ENCODE measurements around the gene APOA5. TPM values are rescaled to one million over a fixed set of nuclear protein-coding genes. Genes with fewer than 3 reads are reported as not detected.
A peak's percentile ranks its signal among the peaks of the same experiment; 100 is the strongest.
"Not testable (repeated sequence)": the region's sequence is repeated elsewhere in the genome, so short reads cannot be mapped to it uniquely, and the experiment has no call there.

Gene APOA5
- total RNA-seq, 3 donors from 2014 or later = not detected

- Histone ChIP-seq H3K36me3 (ENCODE audit: low read depth) (no peaks in the 10 kb centered on the region), H3K4me3 (no peak overlapping the region)
- intact Hi-C loops (cut with DNase I, micrococcal nuclease) = no loop called here
These were observed 44.9 kb upstream of the APOA5 start for GRCh38 chr11:116836632-116836991.

GRCh38 chr11:116835791-116836631, 44.3 kb upstream of the APOA5 start:
- DNase-seq = peak; percentile 86 to 88 (median 88)
- peak; percentile 91 for ATAC-seq
- intact Hi-C loops (cut with DNase I, micrococcal nuclease) = no loop called here
- TF ChIP-seq, protein P1, sequence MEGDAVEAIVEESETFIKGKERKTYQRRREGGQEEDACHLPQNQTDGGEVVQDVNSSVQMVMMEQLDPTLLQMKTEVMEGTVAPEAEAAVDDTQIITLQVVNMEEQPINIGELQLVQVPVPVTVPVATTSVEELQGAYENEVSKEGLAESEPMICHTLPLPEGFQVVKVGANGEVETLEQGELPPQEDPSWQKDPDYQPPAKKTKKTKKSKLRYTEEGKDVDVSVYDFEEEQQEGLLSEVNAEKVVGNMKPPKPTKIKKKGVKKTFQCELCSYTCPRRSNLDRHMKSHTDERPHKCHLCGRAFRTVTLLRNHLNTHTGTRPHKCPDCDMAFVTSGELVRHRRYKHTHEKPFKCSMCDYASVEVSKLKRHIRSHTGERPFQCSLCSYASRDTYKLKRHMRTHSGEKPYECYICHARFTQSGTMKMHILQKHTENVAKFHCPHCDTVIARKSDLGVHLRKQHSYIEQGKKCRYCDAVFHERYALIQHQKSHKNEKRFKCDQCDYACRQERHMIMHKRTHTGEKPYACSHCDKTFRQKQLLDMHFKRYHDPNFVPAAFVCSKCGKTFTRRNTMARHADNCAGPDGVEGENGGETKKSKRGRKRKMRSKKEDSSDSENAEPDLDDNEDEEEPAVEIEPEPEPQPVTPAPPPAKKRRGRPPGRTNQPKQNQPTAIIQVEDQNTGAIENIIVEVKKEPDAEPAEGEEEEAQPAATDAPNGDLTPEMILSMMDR (IDR thresholded peaks at IDR 0.05) = peak; percentile 62
- Histone ChIP-seq H3K4me3 (no peak overlapping the region), H3K9me3 (no peaks in the 10 kb centered on the region), H3K36me3 (ENCODE audit: low read depth) (no peaks in the 10 kb centered on the region), H3K4me1 (ENCODE audit: low read depth) (peaks cover 6% of the 10 kb centered on the region)

More at GRCh38 chr11:116836632-116836991, 44.9 kb upstream of the APOA5 start:
- Histone ChIP-seq H3K4me1 (ENCODE audit: low read depth) (peaks cover 6% of the 10 kb centered on the region), H3K9me3 (no peaks in the 10 kb centered on the region)
- DNase-seq (no peak), ATAC-seq (no peak)
- TF ChIP-seq, protein P1 (IDR thresholded peaks at IDR 0.05) = no peak

- ATAC-seq = peak; percentile 2
- TF ChIP-seq, protein P1 (IDR thresholded peaks at IDR 0.05) = no peak
- no peak for DNase-seq
- Histone ChIP-seq H3K4me3 (no peak overlapping the region), H3K36me3 (ENCODE audit: low read depth) (no peaks in the 10 kb centered on the region), H3K4me1 (ENCODE audit: low read depth) (peaks cover 6% of the 10 kb centered on the region), H3K9me3 (no peaks in the 10 kb centered on the region)
- intact Hi-C loops (cut with DNase I, micrococcal nuclease) = no loop called here
These were observed 43.5 kb upstream of the APOA5 start for GRCh38 chr11:116835042-116835772.

DNA sequence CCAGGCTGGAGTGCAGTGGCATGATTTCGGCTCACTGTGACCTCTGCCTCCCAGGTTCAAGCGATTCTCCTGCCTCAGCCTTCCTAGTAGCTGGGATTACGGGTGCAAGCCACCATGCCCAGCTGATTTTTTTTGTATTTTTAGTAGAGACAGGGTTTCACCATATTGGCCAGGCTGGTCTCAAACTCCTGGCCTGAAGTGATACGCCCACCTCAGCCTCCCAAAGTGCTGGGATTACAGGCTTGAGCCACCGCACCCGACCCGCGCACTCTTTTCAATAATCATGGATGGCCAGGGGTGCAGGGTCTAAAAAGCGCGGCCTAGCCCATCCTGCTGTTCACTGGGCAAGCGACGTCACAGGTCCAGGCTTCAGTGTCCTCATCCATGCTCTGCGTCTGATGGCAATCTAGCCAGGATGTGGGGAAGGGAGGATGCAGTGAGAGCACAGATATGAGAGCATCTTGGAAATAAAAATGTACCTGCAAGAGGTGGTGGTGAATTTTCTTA, 42.9 kb upstream of the APOA5 start:
- ATAC-seq; H3K36me3 ChIP-seq (ENCODE audit: low read depth); H3K4me1 ChIP-seq (ENCODE audit: low read depth); H3K4me3 ChIP-seq; DNase-seq; H3K9me3 ChIP-seq; intact Hi-C loops (cut with DNase I, micrococcal nuclease): not testable (repeated sequence)

DNA sequence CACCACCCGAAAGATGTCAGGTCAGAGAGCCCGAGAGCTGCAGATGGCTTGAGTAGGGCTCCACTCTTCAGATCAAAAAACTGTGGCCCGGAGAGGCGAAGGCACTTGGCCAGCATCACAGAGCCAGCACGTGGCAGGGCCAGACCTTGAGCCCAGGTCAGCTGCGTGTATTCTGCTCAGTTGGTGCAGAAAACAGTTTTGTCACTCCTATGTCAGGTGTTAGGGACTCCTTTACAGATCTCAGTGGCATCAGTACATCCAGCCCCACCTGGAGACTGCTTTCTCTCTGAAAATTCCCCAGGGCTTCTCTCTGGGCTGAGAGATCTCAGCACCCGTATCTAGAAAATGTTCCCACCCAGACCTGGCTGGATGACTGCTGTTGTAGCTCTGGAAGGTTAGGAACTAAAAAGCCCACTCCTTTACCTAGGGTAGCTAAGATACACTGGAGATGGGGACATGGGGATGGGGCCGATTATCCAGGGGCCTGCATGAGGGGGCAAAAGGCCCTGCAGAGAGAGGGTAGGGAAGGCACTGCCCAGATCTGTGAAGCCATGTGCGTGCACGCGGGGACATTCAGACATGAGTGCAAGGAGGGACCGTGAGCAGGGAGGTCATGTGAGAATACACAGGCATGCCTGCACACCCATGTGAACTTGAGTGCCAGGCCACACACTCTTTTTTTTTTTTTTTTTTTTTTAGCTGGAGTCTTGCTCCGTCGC, 42.3 kb upstream of the APOA5 start:
- Histone ChIP-seq H3K4me3 (no peak overlapping the region), H3K36me3 (ENCODE audit: low read depth) (no peaks in the 10 kb centered on the region), H3K4me1 (ENCODE audit: low read depth) (peaks cover 6% of the 10 kb centered on the region), H3K9me3 (no peaks in the 10 kb centered on the region)
- TF ChIP-seq, protein P1 (IDR thresholded peaks at IDR 0.05) = no peak
- intact Hi-C loops (cut with DNase I, micrococcal nuclease) = no loop called here
- DNase-seq (no peak), ATAC-seq (no peak)
